Measurements from ENCODE around the gene SMAD6. TPM values are rescaled to one million over a fixed set of nuclear protein-coding genes. Genes with fewer than 3 reads are reported as not detected.

Gene SMAD6
- total and polyA plus RNA-seq, 2 of the 4 experiments (the other 2 are of a cell fraction) = 4.8 to 8.5 TPM

DNA sequence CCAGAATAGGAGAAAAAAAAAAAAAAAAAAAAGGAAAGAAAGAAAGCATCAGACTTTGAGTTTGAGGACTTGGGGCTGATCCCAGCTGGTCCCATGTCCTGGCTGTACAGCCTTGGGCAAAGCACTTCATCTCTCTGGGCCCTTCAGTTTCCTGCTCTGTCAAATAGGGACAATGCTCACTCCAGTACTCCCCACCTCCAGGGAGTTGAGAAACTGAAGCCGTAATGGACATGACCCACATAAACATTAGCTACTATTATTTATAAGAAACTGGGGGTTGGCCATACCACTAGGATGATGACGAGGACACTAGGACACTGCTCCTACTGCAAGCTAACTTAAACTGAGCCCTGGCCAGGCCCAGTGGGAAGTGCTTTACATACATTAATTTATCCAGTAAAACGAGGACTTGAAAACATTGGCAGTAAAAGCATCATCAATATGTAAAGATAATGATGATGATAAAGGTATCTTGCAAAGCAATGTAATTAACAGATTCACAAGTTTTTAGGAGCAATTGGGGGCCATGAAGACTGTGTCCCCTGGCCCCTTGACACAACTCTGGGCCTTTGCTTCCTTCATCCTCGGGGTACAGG is 22.9 kb upstream of the SMAD6 start:
- peak; percentile 57 for DNase-seq
- H3K14ac ChIP-seq (replicated peaks; ENCODE audit: low read depth, low read length) = 0 out of 2 replicates have a peak overlapping the region, but pooled peaks have one; percentile 11
- dilution Hi-C loops (cut with HindIII; ENCODE audit: low sequenced_read_pairs, unreplicated experiment) (no loop called here), in situ Hi-C loops (cut with MboI; ENCODE audit: low sequenced_read_pairs) (no loop called here), intact Hi-C loops (cut with micrococcal nuclease) (no loop called here)
- H2BK15ac ChIP-seq (ENCODE audit: low read depth, low read length) = no peak overlapping the region
- peak overlapping the region; percentile 77 for H2AFZ ChIP-seq (replicated peaks; ENCODE audit: low read length, poor library complexity)
- H3K4me2 ChIP-seq (ENCODE audit: low read depth, low read length) = peak overlapping the region; percentile 16
- ChIA-PET CTCF (interaction anchor here (1.8 kb wide), 1 partner anchor 19 kb away, joined by 4 read pairs; no protein-coding TSS in a partner anchor), POLR2A (ENCODE audit: unreplicated experiment) (interaction anchor here (0.7 kb wide), 1 partner anchor 18 kb away, joined by 7 read pairs; no protein-coding TSS in a partner anchor)
- H3K36me3 ChIP-seq (ENCODE audit: control insufficient read depth, insufficient read depth, low read length) = no peaks in the 10 kb centered on the region
- no peak overlapping the region for H4K91ac ChIP-seq (ENCODE audit: insufficient read depth, low read depth, low read length)
- peak; percentile 83 for ATAC-seq (ENCODE audit: low read depth)
- H3K23ac ChIP-seq (ENCODE audit: low read depth, low read length) = peak overlapping the region; percentile 45; the same call in 1 of the 2 replicates
- peaks cover 6% of the 10 kb centered on the region for H3K9me3 ChIP-seq (ENCODE audit: control insufficient read depth, insufficient read depth, low read length)
- H3K9ac ChIP-seq (ENCODE audit: low read depth, low read length) = peak overlapping the region; percentile 16; the same call in 1 of the 2 replicates
- peak overlapping the region; percentile 35 for H4K5ac ChIP-seq (ENCODE audit: low read depth, low read length)
- WGBS, 2 experiments (ENCODE audit: extremely low coverage in 2 of 2, insufficient read length in 1 of 2) = no CpG with 5 or more reads among the region's 4 CpGs
- no TSS peak for BruUV-seq (replicated peaks)
- H2BK120ac ChIP-seq (ENCODE audit: low read depth, low read length) = peak overlapping the region; percentile 25; the same call in 1 of the 2 replicates
- H2AK5ac ChIP-seq (ENCODE audit: low read depth, low read length) = no peak overlapping the region
- no peaks in the 10 kb centered on the region for H3K9me1 ChIP-seq (ENCODE audit: insufficient read depth, low read length)
- H2BK5ac ChIP-seq (ENCODE audit: low read depth, low read length, poor library complexity, severe bottlenecking) = peak overlapping the region; percentile 73
- no peaks in the 10 kb centered on the region for H3K79me1 ChIP-seq (ENCODE audit: low read depth in 1 of 2, low read length in 2 of 2)
- peak overlapping the region; percentile 21; the same call in 1 of the 2 replicates for H3K4ac ChIP-seq (ENCODE audit: low read depth, low read length)
- peak overlapping the region; percentile 31; the same call in 1 of the 2 replicates for H3K27ac ChIP-seq (ENCODE audit: insufficient read depth, low read length)
- no peak overlapping the region for H2BK20ac ChIP-seq (ENCODE audit: low read depth, low read length)
- peaks cover 10% of the 10 kb centered on the region for H3K4me1 ChIP-seq (ENCODE audit: control insufficient read depth, insufficient read depth, low read length)
- no peaks in the 10 kb centered on the region for H3K27me3 ChIP-seq (ENCODE audit: control insufficient read depth, insufficient read depth, low read length)
- no peak overlapping the region for H3K56ac ChIP-seq (ENCODE audit: extremely low read depth, insufficient read depth, low read length)
- no peak overlapping the region for H3K4me3 ChIP-seq (ENCODE audit: insufficient read depth, low read depth, low read length)
- TF ChIP-seq CHD1 (IDR thresholded peaks at IDR 0.05; ENCODE audit: low read depth, low read length) (no peak), RFX5 (IDR thresholded peaks at IDR 0.05; ENCODE audit: low read depth, low read length) (no peak), CEBPB (IDR thresholded peaks at IDR 0.05; ENCODE audit: low read depth, low read length) (peak; percentile 23; the same call in 1 of the 2 replicates)
- peak overlapping the region in 1 of 2 experiments; percentile 58; a peak in 2 of 4 replicates for H4K8ac ChIP-seq (ENCODE audit: low read depth in 2 of 2, low read length in 2 of 2)
- no peak overlapping the region for H2AK9ac ChIP-seq (replicated peaks; ENCODE audit: low read depth, low read length, poor library complexity)
- no peaks in the 10 kb centered on the region for H4K20me1 ChIP-seq (ENCODE audit: insufficient read depth, low read length)
- H3K18ac ChIP-seq (ENCODE audit: low read depth, low read length) = peak overlapping the region; percentile 29

All from IMR-90 (cell line).